Measurements from ENCODE around the gene IL36RN. TPM values are rescaled to one million over a fixed set of nuclear protein-coding genes. Genes with fewer than 3 reads are reported as not detected.

The IL36RN gene
- total RNA-seq, 2 experiments from 2014 or later: not detected

DNA sequence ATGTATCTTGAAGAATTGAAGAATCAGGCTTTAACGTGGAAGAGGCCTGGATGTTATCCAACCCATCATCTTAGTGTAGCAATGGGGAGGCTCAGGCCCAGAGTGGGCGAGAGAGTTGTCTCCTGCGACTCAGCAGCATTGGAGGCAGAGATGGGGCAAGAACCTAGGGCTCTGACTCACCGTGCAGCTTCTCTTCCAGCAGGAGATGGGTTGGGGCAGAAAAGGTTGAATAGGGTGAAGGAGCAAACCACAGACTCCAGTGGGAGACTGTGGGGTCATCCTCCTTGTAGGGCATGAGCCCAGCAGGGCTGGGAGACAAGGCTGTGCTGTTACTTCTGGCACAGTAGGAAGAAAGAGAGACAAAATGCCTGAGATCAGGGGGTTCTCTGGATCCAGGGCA lies 1.4 kb downstream of the IL36RN start:
- H3K4me3 Mint-ChIP-seq: no peak overlapping the region
- peaks cover 12% of the 10 kb centered on the region for H3K9me3 Mint-ChIP-seq
- DNase-seq: no peak
- peaks cover 5% of the 10 kb centered on the region for H3K4me1 Mint-ChIP-seq
- no peak overlapping the region for H3K27ac Mint-ChIP-seq
- H3K36me3 Mint-ChIP-seq: peaks cover 9% of the 10 kb centered on the region
- H3K27me3 Mint-ChIP-seq: no peaks in the 10 kb centered on the region

GRCh38 chr2:113060796-113061195 lies 1.8 kb downstream of the IL36RN start:
- Mint-ChIP-seq H3K9me3 (peaks cover 8% of the 10 kb centered on the region), H3K4me3 (no peak overlapping the region), H3K4me1 (peaks cover 5% of the 10 kb centered on the region), H3K27me3 (no peaks in the 10 kb centered on the region), H3K36me3 (peaks cover 5% of the 10 kb centered on the region), H3K27ac (no peak overlapping the region)
- no peak for DNase-seq

DNA sequence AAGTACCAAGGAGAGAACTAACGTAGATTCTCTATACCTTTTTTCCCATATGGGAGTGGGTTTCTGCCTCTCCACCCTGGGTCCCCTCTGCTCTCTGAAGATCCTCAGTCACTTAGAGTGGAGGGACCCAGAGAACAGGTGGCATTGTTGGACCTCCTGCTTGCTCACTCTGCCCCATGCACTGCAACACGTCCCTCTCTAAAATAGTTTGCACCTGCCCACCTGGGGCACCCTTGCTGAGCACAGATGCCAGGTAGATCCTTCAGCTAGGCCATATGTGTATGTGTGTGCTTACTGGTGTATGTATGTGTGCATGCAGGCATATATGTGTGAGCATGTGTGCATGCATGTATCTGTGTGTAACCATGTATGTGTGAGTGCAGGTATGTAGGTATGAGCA lies 2.2 kb downstream of the IL36RN start:
- no peak for DNase-seq
- H3K4me1 Mint-ChIP-seq: peaks cover 2% of the 10 kb centered on the region
- peaks cover 4% of the 10 kb centered on the region for H3K9me3 Mint-ChIP-seq
- peaks cover 2% of the 10 kb centered on the region for H3K36me3 Mint-ChIP-seq
- no peaks in the 10 kb centered on the region for H3K27me3 Mint-ChIP-seq
- no peak overlapping the region for H3K4me3 Mint-ChIP-seq
- H3K27ac Mint-ChIP-seq: no peak overlapping the region

GRCh38 chr2:113061896-113062770 lies 3.1 kb downstream of the IL36RN start:
- Mint-ChIP-seq H3K9me3 (no peaks in the 10 kb centered on the region), H3K27ac (no peak overlapping the region), H3K4me3 (no peak overlapping the region), H3K27me3 (no peaks in the 10 kb centered on the region), H3K36me3 (no peaks in the 10 kb centered on the region), H3K4me1 (no peaks in the 10 kb centered on the region)
- DNase-seq: no peak

DNA sequence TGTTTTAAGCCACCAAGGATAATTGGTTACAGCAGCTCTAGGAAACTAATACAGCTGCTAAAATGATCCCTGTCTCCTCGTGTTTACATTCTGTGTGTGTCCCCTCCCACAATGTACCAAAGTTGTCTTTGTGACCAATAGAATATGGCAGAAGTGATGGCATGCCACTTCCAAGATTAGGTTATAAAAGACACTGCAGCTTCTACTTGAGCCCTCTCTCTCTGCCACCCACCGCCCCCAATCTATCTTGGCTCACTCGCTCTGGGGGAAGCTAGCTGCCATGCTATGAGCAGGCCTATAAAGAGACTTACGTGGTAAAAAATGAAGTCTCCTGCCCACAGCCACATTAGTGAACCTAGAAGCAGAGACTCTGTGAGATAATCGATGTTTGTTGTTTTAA lies 5.3 kb downstream of the IL36RN start:
- no peak overlapping the region for H3K4me3 Mint-ChIP-seq
- peaks cover 2% of the 10 kb centered on the region for H3K4me1 Mint-ChIP-seq
- H3K9me3 Mint-ChIP-seq: no peaks in the 10 kb centered on the region
- H3K27me3 Mint-ChIP-seq: no peaks in the 10 kb centered on the region
- no peak for DNase-seq
- no peaks in the 10 kb centered on the region for H3K36me3 Mint-ChIP-seq
- no peak overlapping the region for H3K27ac Mint-ChIP-seq

GRCh38 chr2:113064898-113065297 lies 5.9 kb downstream of the IL36RN start:
- Mint-ChIP-seq H3K27me3 (no peaks in the 10 kb centered on the region), H3K4me1 (peaks cover 2% of the 10 kb centered on the region), H3K4me3 (no peak overlapping the region), H3K36me3 (no peaks in the 10 kb centered on the region), H3K27ac (no peak overlapping the region), H3K9me3 (no peaks in the 10 kb centered on the region)
- DNase-seq: no peak

DNA sequence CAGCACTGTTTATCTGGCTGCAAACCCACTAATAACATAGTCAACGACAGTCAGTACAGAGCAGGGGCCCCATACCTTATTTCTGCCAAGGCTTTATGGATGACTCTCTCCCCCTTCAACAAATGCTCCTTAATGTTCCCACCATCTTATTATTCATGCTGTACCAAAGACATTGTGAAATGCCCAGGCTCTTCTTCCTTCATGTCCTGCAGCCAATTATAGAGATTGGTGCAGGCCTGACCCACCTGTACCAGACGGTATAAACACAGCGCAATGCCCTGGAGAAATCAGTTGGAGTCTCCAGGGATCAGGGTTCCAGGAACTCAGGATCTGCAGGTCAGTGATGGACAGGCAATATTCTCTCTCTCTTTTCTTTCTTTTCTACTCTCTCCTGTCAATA lies 8.7 kb downstream of the IL36RN start, which contains the start of gene IL1F10:
Gene IL1F10, plus strand, starts transcription at position 290 of the 400 bp plus-strand sequence. CDS start 4,769 bp downstream, outside the sequence.
- no peaks in the 10 kb centered on the region for H3K9me3 Mint-ChIP-seq
- no peak within 1 kb of the TSS for H3K4me3 Mint-ChIP-seq
- no peak within 1 kb of the TSS for H3K27ac Mint-ChIP-seq
- peaks cover 2% of the 10 kb centered on the region for H3K4me1 Mint-ChIP-seq
- H3K36me3 Mint-ChIP-seq: no peaks in the 10 kb centered on the region
- no peak for DNase-seq
- no peaks in the 10 kb centered on the region for H3K27me3 Mint-ChIP-seq

DNA sequence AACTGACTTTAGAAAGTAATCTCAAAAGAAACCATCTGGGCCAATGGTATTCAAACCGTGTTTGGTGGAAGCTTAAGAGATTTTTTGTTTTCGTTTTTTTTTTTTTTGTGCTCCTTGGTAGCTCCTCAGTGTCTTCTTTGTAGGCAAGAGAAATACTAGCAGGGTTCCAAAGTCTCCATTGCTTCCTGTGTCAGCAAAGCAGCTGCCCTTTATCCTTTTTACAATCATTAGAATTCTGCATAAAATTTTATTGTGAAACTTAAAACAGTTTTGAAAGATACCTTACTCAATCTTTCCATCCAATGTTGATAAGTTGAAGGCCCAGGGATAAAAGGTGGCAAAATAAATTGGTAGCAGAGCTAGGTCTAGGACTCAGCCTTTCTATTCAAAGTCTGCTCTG lies 9.3 kb downstream of the IL36RN start:
- H3K4me1 Mint-ChIP-seq: peaks cover 2% of the 10 kb centered on the region
- no peaks in the 10 kb centered on the region for H3K36me3 Mint-ChIP-seq
- H3K27me3 Mint-ChIP-seq: no peaks in the 10 kb centered on the region
- no peak overlapping the region for H3K27ac Mint-ChIP-seq
- no peak overlapping the region for H3K4me3 Mint-ChIP-seq
- no peak for DNase-seq
- H3K9me3 Mint-ChIP-seq: no peaks in the 10 kb centered on the region

DNA sequence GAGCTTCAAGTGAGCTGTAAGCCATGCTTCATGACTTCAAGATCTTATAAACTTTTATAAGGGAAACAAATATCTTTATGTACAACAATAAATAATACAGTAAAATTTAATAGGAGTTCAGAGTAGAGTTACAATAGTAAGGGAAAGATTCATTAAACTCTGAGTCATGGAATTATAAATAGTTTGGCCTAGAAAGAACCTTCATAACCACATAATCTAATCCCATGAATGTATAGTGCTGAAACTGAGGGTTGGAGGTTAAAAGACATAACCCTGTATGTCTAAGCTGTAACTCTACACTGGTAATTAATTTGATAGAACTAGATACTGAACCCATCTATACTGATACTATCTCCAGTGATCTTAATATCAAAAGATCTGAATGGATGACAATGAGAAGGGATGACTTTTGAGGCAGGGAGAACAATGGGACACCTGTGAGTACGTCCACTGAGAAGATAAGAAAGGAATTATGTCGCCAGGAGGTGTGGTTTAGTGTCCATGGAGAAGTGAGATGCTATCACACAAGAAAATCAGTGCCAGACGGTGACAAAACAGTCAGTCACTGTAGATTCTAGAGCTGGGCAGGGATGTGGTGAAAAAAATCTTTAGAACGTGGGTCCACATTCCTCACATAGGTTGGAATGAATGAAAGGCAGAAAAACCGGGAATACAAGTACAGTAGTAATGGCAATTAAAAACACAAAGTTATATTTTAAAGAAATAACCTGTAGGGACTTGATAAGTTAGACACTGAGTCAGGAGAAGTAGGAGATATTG lies 9.9 kb downstream of the IL36RN start:
- H3K4me3 Mint-ChIP-seq: no peak overlapping the region
- peaks cover 2% of the 10 kb centered on the region for H3K4me1 Mint-ChIP-seq
- no peak overlapping the region for H3K27ac Mint-ChIP-seq
- H3K36me3 Mint-ChIP-seq: no peaks in the 10 kb centered on the region
- no peak for DNase-seq
- H3K9me3 Mint-ChIP-seq: no peaks in the 10 kb centered on the region
- H3K27me3 Mint-ChIP-seq: no peaks in the 10 kb centered on the region

DNA sequence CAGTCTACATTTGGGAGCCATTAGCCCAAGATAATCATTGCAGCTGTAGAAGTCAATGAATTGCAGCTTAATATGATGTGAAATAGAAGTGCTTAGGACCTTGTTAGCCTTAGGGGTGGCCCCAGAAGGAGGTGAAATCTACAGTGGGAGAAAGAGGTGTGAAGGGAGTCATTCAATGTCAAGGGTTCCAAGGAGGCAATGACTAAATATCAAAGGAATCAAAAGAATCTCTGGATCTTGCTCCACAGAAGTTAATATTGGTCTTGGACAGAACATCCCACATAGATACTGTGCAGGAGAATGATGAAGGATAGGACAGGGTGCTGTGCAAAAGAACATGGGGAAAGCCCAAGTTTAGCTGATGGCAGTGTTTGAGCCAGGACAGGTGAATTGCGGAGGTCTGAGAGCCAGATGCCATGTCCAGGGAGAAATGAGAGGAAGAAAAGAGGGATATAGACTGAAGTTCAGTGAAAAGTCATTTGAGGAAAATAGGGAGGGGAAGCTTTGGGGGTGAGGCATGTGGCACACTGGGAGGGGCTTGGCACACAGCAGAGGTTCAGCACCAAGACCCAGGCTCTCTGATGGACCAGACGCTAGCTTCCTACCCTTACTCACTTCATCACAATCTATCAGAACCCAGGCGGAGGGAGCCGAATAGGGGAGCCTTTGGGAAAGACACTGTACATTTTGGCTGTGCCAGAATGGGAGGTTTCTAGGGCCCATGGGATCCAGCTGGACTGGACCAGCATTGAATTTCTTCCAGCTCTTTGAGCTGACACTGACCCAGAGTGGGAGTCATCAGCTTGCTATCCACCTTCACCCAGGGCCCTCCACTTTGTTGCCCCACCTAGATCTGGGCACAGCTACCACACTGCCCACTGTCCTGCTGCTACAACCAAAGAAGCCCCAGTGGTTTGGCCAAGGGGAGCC lies 10.9 kb downstream of the IL36RN start:
- no peaks in the 10 kb centered on the region for H3K36me3 Mint-ChIP-seq
- H3K27me3 Mint-ChIP-seq: no peaks in the 10 kb centered on the region
- H3K9me3 Mint-ChIP-seq: no peaks in the 10 kb centered on the region
- no peak overlapping the region for H3K27ac Mint-ChIP-seq
- peaks cover 5% of the 10 kb centered on the region for H3K4me1 Mint-ChIP-seq
- DNase-seq: no peak
- H3K4me3 Mint-ChIP-seq: no peak overlapping the region

DNA sequence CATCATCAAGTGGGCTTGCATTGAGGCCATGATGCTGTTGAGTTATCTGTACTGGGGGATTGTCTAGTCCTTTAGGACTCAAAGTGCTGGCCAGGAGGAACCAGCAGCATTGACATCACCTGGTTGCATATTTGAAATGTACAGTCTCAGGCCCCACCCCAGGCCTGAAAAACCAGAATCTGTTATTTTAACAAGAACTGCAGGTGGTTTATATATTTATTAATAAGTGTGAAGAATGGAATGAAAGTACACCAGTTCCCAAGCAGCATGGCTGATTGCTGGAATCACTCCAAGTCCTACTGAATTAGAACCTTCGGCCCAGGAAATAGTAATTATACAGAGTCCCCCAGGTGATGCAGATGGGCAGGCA lies 11.6 kb downstream of the IL36RN start:
- Mint-ChIP-seq H3K4me1 (peaks cover 11% of the 10 kb centered on the region), H3K27ac (no peak overlapping the region), H3K27me3 (no peaks in the 10 kb centered on the region), H3K9me3 (no peaks in the 10 kb centered on the region), H3K4me3 (no peak overlapping the region), H3K36me3 (no peaks in the 10 kb centered on the region)
- DNase-seq: no peak

GRCh38 chr2:113072584-113072983 lies 13.6 kb downstream of the IL36RN start:
- no peak for DNase-seq
- no peak overlapping the region for H3K4me3 Mint-ChIP-seq
- no peaks in the 10 kb centered on the region for H3K36me3 Mint-ChIP-seq
- H3K27ac Mint-ChIP-seq: no peak overlapping the region
- no peaks in the 10 kb centered on the region for H3K27me3 Mint-ChIP-seq
- no peaks in the 10 kb centered on the region for H3K9me3 Mint-ChIP-seq
- H3K4me1 Mint-ChIP-seq: peaks cover 11% of the 10 kb centered on the region

DNA sequence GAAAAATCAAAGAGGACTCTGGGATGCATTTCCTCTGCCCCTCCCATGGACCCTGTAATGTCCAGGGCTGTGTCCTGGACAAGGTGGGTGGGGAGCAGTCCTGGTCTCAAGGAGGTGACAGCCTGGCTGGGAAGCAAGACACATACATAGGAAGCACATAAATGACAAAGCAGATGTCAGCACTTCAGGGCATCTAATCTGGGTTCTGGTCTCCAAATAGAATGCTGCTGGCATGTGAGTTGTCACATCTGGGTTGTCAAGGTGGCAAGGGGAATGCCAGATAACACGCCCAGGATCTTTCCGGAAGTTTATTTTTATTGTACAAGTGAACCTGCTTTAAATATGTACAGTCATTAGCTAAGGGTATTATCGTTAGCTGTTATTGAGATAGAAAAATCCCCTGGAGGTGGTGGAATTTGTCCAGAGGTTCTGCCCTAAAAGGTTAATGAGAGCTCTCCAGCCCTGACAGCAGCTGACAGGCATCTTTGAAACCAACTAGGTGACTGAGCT lies 14.4 kb downstream of the IL36RN start:
- Mint-ChIP-seq H3K4me1 (peaks cover 10% of the 10 kb centered on the region), H3K36me3 (no peaks in the 10 kb centered on the region), H3K9me3 (no peaks in the 10 kb centered on the region), H3K27ac (no peak overlapping the region), H3K27me3 (no peaks in the 10 kb centered on the region), H3K4me3 (no peak overlapping the region)
- DNase-seq: no peak

DNA sequence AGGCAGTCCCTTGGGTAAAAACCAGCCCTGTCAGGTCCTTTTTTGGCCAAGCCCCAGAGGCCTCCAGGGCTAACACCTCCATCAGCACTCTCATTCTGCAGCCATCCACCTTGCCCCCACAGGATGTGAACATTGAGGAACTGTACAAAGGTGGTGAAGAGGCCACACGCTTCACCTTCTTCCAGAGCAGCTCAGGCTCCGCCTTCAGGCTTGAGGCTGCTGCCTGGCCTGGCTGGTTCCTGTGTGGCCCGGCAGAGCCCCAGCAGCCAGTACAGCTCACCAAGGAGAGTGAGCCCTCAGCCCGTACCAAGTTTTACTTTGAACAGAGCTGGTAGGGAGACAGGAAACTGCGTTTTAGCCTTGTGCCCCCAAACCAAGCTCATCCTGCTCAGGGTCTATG lies 16.0 kb downstream of the IL36RN start:
- Mint-ChIP-seq H3K9me3 (no peaks in the 10 kb centered on the region), H3K27ac (no peak overlapping the region), H3K4me1 (peaks cover 8% of the 10 kb centered on the region), H3K36me3 (no peaks in the 10 kb centered on the region), H3K27me3 (no peaks in the 10 kb centered on the region), H3K4me3 (no peak overlapping the region)
- DNase-seq: no peak

GRCh38 chr2:113075600-113075999 lies 16.6 kb downstream of the IL36RN start:
- Mint-ChIP-seq H3K36me3 (no peaks in the 10 kb centered on the region), H3K9me3 (no peaks in the 10 kb centered on the region), H3K27me3 (no peaks in the 10 kb centered on the region), H3K27ac (no peak overlapping the region), H3K4me1 (peaks cover 8% of the 10 kb centered on the region), H3K4me3 (no peak overlapping the region)
- no peak for DNase-seq
